Colonic mucosa (tissue), 4 donors: ENCODE measurements around the gene CIAO1. TPM values are rescaled to one million over a fixed set of nuclear protein-coding genes. Genes with fewer than 3 reads are reported as not detected.
"Not testable (repeated sequence)": the region's sequence is repeated elsewhere in the genome, so short reads cannot be mapped to it uniquely, and the experiment has no call there.

Experiments
- DNase-seq: peaks from one replicate; pipeline ENCODE4 v3.0.0-alpha.2; 2020
- H3K27ac ChIP-seq: fragments of 200-600 bp; one replicate; pipeline ENCODE4 v1.8.0; 2021
- H3K27me3 ChIP-seq: fragments of 200-600 bp; one replicate; pipeline ENCODE4 v1.8.0; 2021
- H3K36me3 ChIP-seq: fragments of 200-600 bp; one replicate; pipeline ENCODE4 v1.8.0; 2021
- H3K4me1 ChIP-seq: fragments of 200-600 bp; one replicate; pipeline ENCODE4 v1.8.0; 2021; ENCODE audit warnings: mild to moderate bottlenecking
- H3K4me3 ChIP-seq: fragments of 200-600 bp; one replicate; pipeline ENCODE4 v1.8.0; 2021
- H3K9ac ChIP-seq, 2 donors: one replicate each; pipeline ENCODE4 v1.7.0; 2013; ENCODE audit warnings: control low read depth in 2 of 2, low read depth in 2 of 2, low read length in 2 of 2
- H3K9me3 ChIP-seq: fragments of 200-600 bp; one replicate; pipeline ENCODE4 v1.8.0; 2021
- CTCF ChIP-seq: fragments of 200-600 bp; IDR thresholded peaks from one replicate; pipeline ENCODE4 v1.8.0; 2022; ENCODE audit warnings: antibody characterized with exemption, mild to moderate bottlenecking
- intact Hi-C: fragments of 100-400 bp; cut with DNase I; formaldehyde crosslinking; loops from one replicate; pipeline ENCODE4 v1.14.1; 2022
- total RNA-seq, 2 donors: library from RNA; stranded (reverse); fragmentation: NEBNext Ultra II Directional in 1 of 2; extraction: Animal tissue kit (Norgen Biotek cat#: 25700) in 1 of 2; gene quantifications; one replicate each; pipeline ENCODE4 v1.2.1, GENCODE V29; 2021
- donor health status: healthy.
- donor health status: DM: no; HTN: no; CAD: no.
- donor health status: DM: no; HTN: no; CAD: no.

The CIAO1 gene
- 10 to 100 TPM; 56.0 to 75.5 TPM for total RNA-seq

- Histone ChIP-seq H3K27ac (peak within 1 kb of the TSS; percentile 76), H3K9ac (peak within 1 kb of the TSS; percentile 93 to 94), H3K9me3 (no peaks in the 10 kb centered on the region), H3K36me3 (peaks cover 10% of the 10 kb centered on the region), H3K27me3 (no peaks in the 10 kb centered on the region), H3K4me3 (peak within 1 kb of the TSS; percentile 93), H3K4me1 (peaks cover 37% of the 10 kb centered on the region)
- peak; percentile 99 for DNase-seq
- TF ChIP-seq CTCF = no peak
- intact Hi-C loops = loop anchor here (5.0 to 10.0 kb wide), 2 partner anchors 36 to 251 kb away; no protein-coding TSS in a partner anchor
These were observed at the start of gene CIAO1, which contains the start of gene TMEM127 for GRCh38 chr2:96265840-96266679. CIAO1 (plus strand) TSS chr2:96266225; CDS start chr2:96266351, 126 bp downstream. TMEM127 (minus strand) TSS chr2:96265997; CDS start chr2:96265381, 616 bp downstream.

- TF ChIP-seq CTCF = no peak
- DNase-seq = no peak
- Histone ChIP-seq H3K4me1 (no peaks in the 10 kb centered on the region), H3K9ac (no peak overlapping the region), H3K9me3 (no peaks in the 10 kb centered on the region), H3K36me3 (no peaks in the 10 kb centered on the region), H3K4me3 (no peak overlapping the region), H3K27ac (no peak overlapping the region), H3K27me3 (no peaks in the 10 kb centered on the region)
- intact Hi-C loops = no loop called here
These were observed 47.4 kb upstream of the CIAO1 start for GRCh38 chr2:96218508-96219131.

GRCh38 chr2:96219959-96220358 is 46.1 kb upstream of the CIAO1 start:
- H3K4me1 ChIP-seq, H3K36me3 ChIP-seq, H3K27ac ChIP-seq, H3K27me3 ChIP-seq, DNase-seq, H3K9ac ChIP-seq, H3K4me3 ChIP-seq, H3K9me3 ChIP-seq, intact Hi-C loops: not testable (repeated sequence)

GRCh38 chr2:96221106-96221505 is 44.9 kb upstream of the CIAO1 start:
- DNase-seq, H3K27me3 ChIP-seq, H3K4me1 ChIP-seq, H3K27ac ChIP-seq, H3K9me3 ChIP-seq, H3K4me3 ChIP-seq, intact Hi-C loops, H3K9ac ChIP-seq, H3K36me3 ChIP-seq: not testable (repeated sequence)

GRCh38 chr2:96225016-96225533 is 41.0 kb upstream of the CIAO1 start:
- no peak overlapping the region for H3K4me3 ChIP-seq
- DNase-seq = no peak
- no peaks in the 10 kb centered on the region for H3K36me3 ChIP-seq
- no peaks in the 10 kb centered on the region for H3K9me3 ChIP-seq
- H3K4me1 ChIP-seq = no peaks in the 10 kb centered on the region
- no peak for TF ChIP-seq CTCF
- intact Hi-C loops = no loop called here
- H3K27me3 ChIP-seq = no peaks in the 10 kb centered on the region
- no peak overlapping the region for H3K9ac ChIP-seq
- no peak overlapping the region for H3K27ac ChIP-seq

- DNase-seq = no peak
- no peaks in the 10 kb centered on the region for H3K9me3 ChIP-seq
- H3K4me1 ChIP-seq = no peaks in the 10 kb centered on the region
- no peaks in the 10 kb centered on the region for H3K36me3 ChIP-seq
- intact Hi-C loops = no loop called here
- H3K9ac ChIP-seq = no peak overlapping the region
- no peak overlapping the region for H3K27ac ChIP-seq
- H3K4me3 ChIP-seq = no peak overlapping the region
- no peaks in the 10 kb centered on the region for H3K27me3 ChIP-seq
- TF ChIP-seq CTCF = no peak
These were observed 34.7 kb upstream of the CIAO1 start for GRCh38 chr2:96231316-96231715.
